ENCODE results near the gene ALDH1L1. TPM values are rescaled to one million over a fixed set of nuclear protein-coding genes. Genes with fewer than 3 reads are reported as not detected.

Gene ALDH1L1
- total and polyA plus RNA-seq, 9 of the 15 experiments (the other 6 are each of a cell fraction or from before 2014, with no cell fraction given), result 0.06 to 1.9 (median 0.57) TPM; not detected in 1

DNA sequence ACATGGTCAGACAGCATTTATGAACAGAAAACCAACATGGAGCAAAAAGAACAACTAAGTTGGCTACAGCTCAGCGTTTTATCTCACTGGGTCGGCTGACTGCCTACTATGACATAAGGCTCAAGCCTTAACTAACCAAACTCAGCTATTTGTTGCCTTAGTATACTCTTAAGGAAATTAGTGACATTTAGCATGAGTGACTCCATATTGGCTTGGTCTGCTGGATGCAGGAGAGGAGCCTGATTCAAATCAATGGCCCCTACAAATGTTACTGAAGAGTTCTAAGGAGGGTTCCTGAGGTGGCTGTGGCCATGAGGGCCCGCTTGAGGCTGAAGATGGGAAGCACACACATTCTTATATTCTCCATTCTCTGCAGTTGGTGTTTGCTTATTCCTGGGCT, 20.1 kb upstream of the ALDH1L1 start (continued):
- TF ChIP-seq ZNF444 (CRISPR knock-in tag; IDR thresholded peaks at IDR 0.05) (peak; percentile 92), TCFL5 (CRISPR knock-in tag; conservative IDR thresholded peaks at IDR 0.05) (peak; percentile 92), ZNF778 (CRISPR knock-in tag; IDR thresholded peaks at IDR 0.05) (no peak), GABPB1 (CRISPR knock-in tag; IDR thresholded peaks at IDR 0.05) (no peak), HMGN3 (IDR thresholded peaks at IDR 0.05; ENCODE audit: borderline replicate concordance, extremely low read depth, insufficient read length, low read depth, low read length) (no peak), NFIX (CRISPR knock-in tag; IDR thresholded peaks at IDR 0.05; ENCODE audit: low read depth) (peak; percentile 54), FOXJ2 (tag; IDR thresholded peaks at IDR 0.05) (no peak), DIDO1 (tag; IDR thresholded peaks at IDR 0.05; ENCODE audit: low read depth) (peak; percentile 83), ZNF644 (tag; IDR thresholded peaks at IDR 0.05; ENCODE audit: low read depth) (peak; percentile 91), ZNF589 (CRISPR knock-in tag; IDR thresholded peaks at IDR 0.05; ENCODE audit: low read depth) (peak; percentile 99), ZNF212 (CRISPR knock-in tag; IDR thresholded peaks at IDR 0.05) (peak; percentile 91; the same call in 1 of the 2 replicates), ZNF696 (CRISPR knock-in tag; conservative IDR thresholded peaks at IDR 0.05) (0 out of 2 replicates have a peak, but pooled peaks have one; percentile 39), NR2C1 (IDR thresholded peaks at IDR 0.05) (no peak), NR2C1 (tag; IDR thresholded peaks at IDR 0.05) (0 out of 2 replicates have a peak, but pooled peaks have one; percentile 57), NFE2 (IDR thresholded peaks at IDR 0.05; ENCODE audit: low read depth) (no peak), E2F3 (CRISPR knock-in tag; IDR thresholded peaks at IDR 0.05) (peak; percentile 98), BRF1 (IDR thresholded peaks at IDR 0.05; ENCODE audit: borderline replicate concordance, extremely low read depth, insufficient read length) (no peak), PYGO2 (tag; IDR thresholded peaks at IDR 0.05) (peak; percentile 87), FIP1L1 (IDR thresholded peaks at IDR 0.05; ENCODE audit: low read depth, low read length, poor library complexity, severe bottlenecking) (no peak), JUN (IDR thresholded peaks at IDR 0.05; ENCODE audit: borderline replicate concordance, low read depth, low read length) (no peak), JUN (CRISPR knock-in tag; IDR thresholded peaks at IDR 0.05; ENCODE audit: borderline replicate concordance) (no peak)
- TF ChIP-seq, protein P1, sequence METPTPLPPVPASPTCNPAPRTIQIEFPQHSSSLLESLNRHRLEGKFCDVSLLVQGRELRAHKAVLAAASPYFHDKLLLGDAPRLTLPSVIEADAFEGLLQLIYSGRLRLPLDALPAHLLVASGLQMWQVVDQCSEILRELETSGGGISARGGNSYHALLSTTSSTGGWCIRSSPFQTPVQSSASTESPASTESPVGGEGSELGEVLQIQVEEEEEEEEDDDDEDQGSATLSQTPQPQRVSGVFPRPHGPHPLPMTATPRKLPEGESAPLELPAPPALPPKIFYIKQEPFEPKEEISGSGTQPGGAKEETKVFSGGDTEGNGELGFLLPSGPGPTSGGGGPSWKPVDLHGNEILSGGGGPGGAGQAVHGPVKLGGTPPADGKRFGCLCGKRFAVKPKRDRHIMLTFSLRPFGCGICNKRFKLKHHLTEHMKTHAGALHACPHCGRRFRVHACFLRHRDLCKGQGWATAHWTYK (CRISPR knock-in tag; IDR thresholded peaks at IDR 0.05), result peak; percentile 99
- TF ChIP-seq, protein P2, sequence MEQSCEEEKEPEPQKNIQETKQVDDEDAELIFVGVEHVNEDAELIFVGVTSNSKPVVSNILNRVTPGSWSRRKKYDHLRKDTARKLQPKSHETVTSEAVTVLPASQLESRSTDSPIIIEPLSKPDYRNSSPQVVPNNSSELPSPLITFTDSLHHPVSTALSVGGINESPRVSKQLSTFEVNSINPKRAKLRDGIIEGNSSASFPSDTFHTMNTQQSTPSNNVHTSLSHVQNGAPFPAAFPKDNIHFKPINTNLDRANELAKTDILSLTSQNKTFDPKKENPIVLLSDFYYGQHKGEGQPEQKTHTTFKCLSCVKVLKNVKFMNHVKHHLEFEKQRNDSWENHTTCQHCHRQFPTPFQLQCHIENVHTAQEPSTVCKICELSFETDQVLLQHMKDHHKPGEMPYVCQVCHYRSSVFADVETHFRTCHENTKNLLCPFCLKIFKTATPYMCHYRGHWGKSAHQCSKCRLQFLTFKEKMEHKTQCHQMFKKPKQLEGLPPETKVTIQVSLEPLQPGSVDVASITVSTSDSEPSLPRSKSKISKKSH (CRISPR knock-in tag; IDR thresholded peaks at IDR 0.05), result no peak
- TF ChIP-seq, protein P3, sequence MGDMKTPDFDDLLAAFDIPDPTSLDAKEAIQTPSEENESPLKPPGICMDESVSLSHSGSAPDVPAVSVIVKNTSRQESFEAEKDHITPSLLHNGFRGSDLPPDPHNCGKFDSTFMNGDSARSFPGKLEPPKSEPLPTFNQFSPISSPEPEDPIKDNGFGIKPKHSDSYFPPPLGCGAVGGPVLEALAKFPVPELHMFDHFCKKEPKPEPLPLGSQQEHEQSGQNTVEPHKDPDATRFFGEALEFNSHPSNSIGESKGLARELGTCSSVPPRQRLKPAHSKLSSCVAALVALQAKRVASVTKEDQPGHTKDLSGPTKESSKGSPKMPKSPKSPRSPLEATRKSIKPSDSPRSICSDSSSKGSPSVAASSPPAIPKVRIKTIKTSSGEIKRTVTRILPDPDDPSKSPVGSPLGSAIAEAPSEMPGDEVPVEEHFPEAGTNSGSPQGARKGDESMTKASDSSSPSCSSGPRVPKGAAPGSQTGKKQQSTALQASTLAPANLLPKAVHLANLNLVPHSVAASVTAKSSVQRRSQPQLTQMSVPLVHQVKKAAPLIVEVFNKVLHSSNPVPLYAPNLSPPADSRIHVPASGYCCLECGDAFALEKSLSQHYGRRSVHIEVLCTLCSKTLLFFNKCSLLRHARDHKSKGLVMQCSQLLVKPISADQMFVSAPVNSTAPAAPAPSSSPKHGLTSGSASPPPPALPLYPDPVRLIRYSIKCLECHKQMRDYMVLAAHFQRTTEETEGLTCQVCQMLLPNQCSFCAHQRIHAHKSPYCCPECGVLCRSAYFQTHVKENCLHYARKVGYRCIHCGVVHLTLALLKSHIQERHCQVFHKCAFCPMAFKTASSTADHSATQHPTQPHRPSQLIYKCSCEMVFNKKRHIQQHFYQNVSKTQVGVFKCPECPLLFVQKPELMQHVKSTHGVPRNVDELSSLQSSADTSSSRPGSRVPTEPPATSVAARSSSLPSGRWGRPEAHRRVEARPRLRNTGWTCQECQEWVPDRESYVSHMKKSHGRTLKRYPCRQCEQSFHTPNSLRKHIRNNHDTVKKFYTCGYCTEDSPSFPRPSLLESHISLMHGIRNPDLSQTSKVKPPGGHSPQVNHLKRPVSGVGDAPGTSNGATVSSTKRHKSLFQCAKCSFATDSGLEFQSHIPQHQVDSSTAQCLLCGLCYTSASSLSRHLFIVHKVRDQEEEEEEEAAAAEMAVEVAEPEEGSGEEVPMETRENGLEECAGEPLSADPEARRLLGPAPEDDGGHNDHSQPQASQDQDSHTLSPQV (IDR thresholded peaks at IDR 0.05), result 0 out of 2 replicates have a peak, but pooled peaks have one; percentile 20
